SKM-1 treated with dmso at 0.1 percent for 144 hours (cell line): Measurements from ENCODE around the gene FAM193B.

ENCODE experiments used
- DNase-seq: peaks from one replicate; lab custom pipeline; 2025; ENCODE audit not compliant: unreplicated experiment; lab: John Stamatoyannopoulos, UW

FAM193B gene

DNA sequence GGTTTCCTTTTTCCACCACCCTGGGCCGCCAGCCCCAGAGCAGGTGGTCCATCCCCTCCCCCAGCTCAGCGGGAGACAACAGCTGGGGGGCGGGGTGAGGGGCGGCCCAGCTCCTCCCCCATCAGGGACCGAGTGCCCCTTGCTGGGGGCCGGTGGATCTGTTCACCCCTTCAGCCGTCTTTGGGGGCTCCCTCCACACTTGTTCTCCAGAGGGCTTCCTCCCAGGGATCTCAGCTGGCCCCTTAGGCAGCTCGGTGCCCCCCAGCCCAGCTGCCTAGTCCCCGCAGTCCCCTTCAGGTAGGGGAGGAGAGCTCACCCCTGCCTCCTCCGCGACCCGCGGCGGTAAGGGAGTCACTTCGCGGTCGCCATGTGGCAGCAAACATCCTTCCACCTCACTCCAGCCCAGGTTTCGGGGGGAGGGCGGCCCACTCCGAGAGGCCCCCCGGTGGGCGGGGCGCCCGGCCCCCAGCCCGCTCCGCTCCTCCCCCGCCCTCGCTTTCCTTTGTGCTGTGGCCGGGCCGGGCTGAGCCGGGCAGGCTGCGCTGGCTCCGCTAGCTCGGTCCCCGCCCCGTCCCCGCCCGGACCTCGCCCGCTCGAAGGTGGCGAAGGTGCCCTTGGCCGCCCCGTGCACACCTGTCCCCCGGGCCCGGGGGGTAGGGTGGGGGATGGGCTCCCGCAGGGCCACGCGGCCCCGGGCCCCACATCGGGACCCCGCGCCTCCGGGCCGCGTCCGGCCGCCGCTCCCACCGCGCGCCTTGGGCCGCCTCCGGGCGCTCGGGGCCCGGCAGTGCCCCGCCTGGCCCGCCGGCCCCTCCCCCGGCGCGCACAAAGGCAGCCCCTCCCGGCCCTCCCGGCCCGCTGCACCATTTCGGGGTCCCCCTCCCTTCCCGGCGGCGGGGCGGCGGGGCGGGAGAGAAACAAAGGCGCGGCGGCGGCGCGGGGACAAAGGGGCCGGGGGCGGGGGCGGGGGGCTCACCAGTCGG is 81.6 kb downstream of the FAM193B start:
- no peak for DNase-seq

DNA sequence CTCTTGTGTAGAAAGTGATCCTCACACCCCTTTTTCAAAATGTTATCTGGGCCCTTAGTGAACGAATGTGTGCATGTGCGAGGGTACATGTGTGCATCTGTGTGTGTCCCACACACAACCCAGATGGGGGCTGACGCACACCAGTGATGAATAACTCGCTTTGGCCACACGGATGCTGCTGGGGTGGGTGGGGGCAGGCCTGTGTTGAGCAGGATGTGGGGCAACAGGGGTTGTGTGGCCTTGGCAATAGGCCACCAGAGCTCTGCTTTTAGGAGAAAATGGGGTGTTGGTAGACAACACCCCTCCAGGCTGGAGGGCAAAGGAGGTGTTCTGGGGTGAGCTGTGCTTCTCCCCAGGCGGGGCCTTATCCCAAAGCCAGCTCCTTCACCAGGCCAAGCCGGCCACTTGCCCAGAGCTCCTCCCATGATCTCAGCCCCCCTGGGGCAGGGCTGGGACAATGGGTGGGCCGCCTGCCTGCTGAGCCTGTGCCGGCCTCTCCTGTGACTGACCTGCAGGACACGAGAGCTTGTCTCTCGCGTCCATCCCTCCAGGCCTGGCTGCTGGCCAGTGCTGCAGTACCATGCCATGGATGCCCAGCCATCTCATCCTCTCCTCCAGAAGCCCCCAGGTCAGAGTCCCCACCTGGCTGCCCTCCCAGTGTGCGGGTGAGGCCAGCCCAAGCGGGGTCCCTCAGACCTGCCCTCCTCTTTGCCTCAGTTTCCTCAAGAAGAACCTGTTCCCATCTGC is 82.6 kb downstream of the FAM193B start:
- no peak for DNase-seq

DNA sequence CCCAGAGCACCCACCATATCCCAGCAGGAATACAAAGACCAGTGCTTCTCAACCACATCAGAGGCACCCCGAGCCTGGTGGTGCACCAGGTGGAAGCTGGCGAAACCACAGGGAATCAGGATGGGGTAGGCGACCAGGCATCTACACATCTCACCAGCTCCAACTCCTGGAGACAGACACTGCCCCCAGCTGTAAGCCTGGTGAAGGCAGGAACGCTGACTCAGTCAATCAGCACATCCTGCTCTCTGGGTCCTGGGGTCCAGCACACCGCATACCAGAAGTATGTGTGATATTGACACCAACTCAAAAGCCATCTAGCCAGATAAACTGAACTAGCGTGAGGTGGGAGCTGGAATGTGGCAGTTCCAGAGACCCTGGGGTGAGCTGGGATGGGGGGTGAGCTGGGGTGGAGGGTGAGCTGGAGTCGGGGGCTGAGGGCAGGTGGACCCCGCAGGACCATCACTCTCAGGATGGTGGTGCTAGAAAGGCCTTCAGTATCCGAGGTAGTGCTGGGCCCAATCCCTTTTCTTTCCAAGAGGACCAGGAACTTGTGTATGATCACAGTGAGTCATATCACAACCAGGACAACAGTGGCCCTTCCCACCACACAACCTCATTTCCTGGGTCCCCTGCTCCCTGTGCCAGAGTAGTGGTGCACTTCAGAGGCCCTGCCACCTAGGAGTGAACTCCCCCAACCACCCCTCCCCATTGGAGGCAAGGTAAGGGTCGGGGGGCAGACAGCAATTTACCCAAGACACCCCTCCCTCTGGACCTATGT is 83.4 kb downstream of the FAM193B start:
- no peak for DNase-seq
